Measurements from ENCODE around the gene KCNMA1.

Gene KCNMA1

GRCh38 chr10:77158666-77159065 lies 478.9 kb downstream of the KCNMA1 start:
- DNase-seq (ENCODE audit: extremely low read depth, low read depth) = no peak
- TF ChIP-seq CTCF (IDR thresholded peaks at IDR 0.05; ENCODE audit: low read depth, low read length) = no peak

- DNase-seq (ENCODE audit: extremely low read depth, low read depth) = no peak
- no peak for TF ChIP-seq CTCF (IDR thresholded peaks at IDR 0.05; ENCODE audit: low read depth, low read length)
Observed at GRCh38 chr10:77157248-77158019, 480.2 kb downstream of the KCNMA1 start.

- TF ChIP-seq CTCF (IDR thresholded peaks at IDR 0.05; ENCODE audit: low read depth, low read length) = no peak
- DNase-seq (ENCODE audit: extremely low read depth, low read depth) = no peak
Observed at GRCh38 chr10:77156406-77156879, 481.2 kb downstream of the KCNMA1 start.

GRCh38 chr10:77152256-77152655 lies 485.4 kb downstream of the KCNMA1 start:
- DNase-seq (ENCODE audit: extremely low read depth, low read depth) = no peak
- TF ChIP-seq CTCF (IDR thresholded peaks at IDR 0.05; ENCODE audit: low read depth, low read length) = no peak

GRCh38 chr10:77151408-77151807 lies 486.2 kb downstream of the KCNMA1 start:
- no peak for TF ChIP-seq CTCF (IDR thresholded peaks at IDR 0.05; ENCODE audit: low read depth, low read length)
- no peak for DNase-seq (ENCODE audit: extremely low read depth, low read depth)

- TF ChIP-seq CTCF (IDR thresholded peaks at IDR 0.05; ENCODE audit: low read depth, low read length) = no peak
- no peak for DNase-seq (ENCODE audit: extremely low read depth, low read depth)
Observed at GRCh38 chr10:77149706-77150105, 487.9 kb downstream of the KCNMA1 start.

- TF ChIP-seq CTCF (IDR thresholded peaks at IDR 0.05; ENCODE audit: low read depth, low read length) = no peak
- no peak for DNase-seq (ENCODE audit: extremely low read depth, low read depth)
Observed at GRCh38 chr10:77149001-77149400, 488.6 kb downstream of the KCNMA1 start.

All from AG09319 (cell line).